ENCODE measurements around the gene SPATA9. TPM values are rescaled to one million over a fixed set of nuclear protein-coding genes. Genes with fewer than 3 reads are reported as not detected.

SPATA9 gene
- total and polyA plus RNA-seq, 9 of the 15 experiments (the other 6 are each of a cell fraction or from before 2014, with no cell fraction given): 0.16 to 5.5 (median 0.39) TPM; not detected in 3

DNA sequence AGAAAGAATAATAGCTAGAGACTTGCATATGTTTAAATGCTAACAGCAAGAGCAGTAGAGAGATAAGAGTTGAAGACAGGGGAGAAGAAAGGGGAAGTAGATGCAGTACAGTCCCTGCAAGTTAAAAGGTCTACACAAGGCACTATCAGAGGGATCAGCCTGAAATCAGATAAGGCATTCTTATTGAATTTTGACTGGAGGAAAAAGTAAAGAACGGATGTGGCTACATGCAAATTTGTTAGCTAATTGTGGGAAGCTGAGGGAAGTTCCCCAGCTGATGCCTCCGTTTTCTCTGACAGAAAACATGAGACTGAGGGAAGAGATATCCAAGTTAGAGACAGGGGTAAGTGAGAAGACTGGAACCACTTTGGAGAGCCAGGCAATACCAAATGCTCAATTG is 35.4 kb upstream of the SPATA9 start (continued):
- no peak for TF ChIP-seq HMGN3 (IDR thresholded peaks at IDR 0.05; ENCODE audit: borderline replicate concordance, extremely low read depth, insufficient read length, low read depth, low read length)
- TF ChIP-seq FOXP1 (CRISPR knock-in tag; IDR thresholded peaks at IDR 0.05): no peak
- TF ChIP-seq PCBP2 (IDR thresholded peaks at IDR 0.05; ENCODE audit: low read depth, low read length, poor library complexity, severe bottlenecking): no peak
- TF ChIP-seq MAFF (IDR thresholded peaks at IDR 0.05; ENCODE audit: low read length): no peak
- no peak for TF ChIP-seq ZNF316 (IDR thresholded peaks at IDR 0.05)
- no peak for TF ChIP-seq SNIP1 (IDR thresholded peaks at IDR 0.05; ENCODE audit: low read depth)
- peak; percentile 89 for TF ChIP-seq ARID1B (IDR thresholded peaks at IDR 0.05)
- no peak for TF ChIP-seq ZNF197 (CRISPR knock-in tag; IDR thresholded peaks at IDR 0.05; ENCODE audit: low read depth)
- peak; percentile 97 for TF ChIP-seq SOX6 (IDR thresholded peaks at IDR 0.05)
- TF ChIP-seq ZFX (CRISPR knock-in tag; IDR thresholded peaks at IDR 0.05): no peak
- TF ChIP-seq, protein P1, sequence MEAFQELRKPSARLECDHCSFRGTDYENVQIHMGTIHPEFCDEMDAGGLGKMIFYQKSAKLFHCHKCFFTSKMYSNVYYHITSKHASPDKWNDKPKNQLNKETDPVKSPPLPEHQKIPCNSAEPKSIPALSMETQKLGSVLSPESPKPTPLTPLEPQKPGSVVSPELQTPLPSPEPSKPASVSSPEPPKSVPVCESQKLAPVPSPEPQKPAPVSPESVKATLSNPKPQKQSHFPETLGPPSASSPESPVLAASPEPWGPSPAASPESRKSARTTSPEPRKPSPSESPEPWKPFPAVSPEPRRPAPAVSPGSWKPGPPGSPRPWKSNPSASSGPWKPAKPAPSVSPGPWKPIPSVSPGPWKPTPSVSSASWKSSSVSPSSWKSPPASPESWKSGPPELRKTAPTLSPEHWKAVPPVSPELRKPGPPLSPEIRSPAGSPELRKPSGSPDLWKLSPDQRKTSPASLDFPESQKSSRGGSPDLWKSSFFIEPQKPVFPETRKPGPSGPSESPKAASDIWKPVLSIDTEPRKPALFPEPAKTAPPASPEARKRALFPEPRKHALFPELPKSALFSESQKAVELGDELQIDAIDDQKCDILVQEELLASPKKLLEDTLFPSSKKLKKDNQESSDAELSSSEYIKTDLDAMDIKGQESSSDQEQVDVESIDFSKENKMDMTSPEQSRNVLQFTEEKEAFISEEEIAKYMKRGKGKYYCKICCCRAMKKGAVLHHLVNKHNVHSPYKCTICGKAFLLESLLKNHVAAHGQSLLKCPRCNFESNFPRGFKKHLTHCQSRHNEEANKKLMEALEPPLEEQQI (IDR thresholded peaks at IDR 0.05): peak; percentile 60; the same call in 1 of the 2 replicates
- peak; percentile 43 for TF ChIP-seq HDAC2 (IDR thresholded peaks at IDR 0.05)
- TF ChIP-seq BRD4 (IDR thresholded peaks at IDR 0.05): no peak
- peak in 1 of 2 experiments; percentile 63; a peak in 1 of 4 replicates for TF ChIP-seq TBL1XR1 (IDR thresholded peaks at IDR 0.05; ENCODE audit: low read length in 2 of 2)
- TF ChIP-seq U2AF2 (optimal IDR thresholded peaks at IDR 0.05; ENCODE audit: low read depth, low read length): no peak
- TF ChIP-seq MAFK (IDR thresholded peaks at IDR 0.05; ENCODE audit: low read length): no peak
- TF ChIP-seq ELF1 (tag; IDR thresholded peaks at IDR 0.05): peak; percentile 49; the same call in 1 of the 2 replicates
- peak; percentile 48; the same call in 1 of the 2 replicates for TF ChIP-seq ELF4 (CRISPR knock-in tag; IDR thresholded peaks at IDR 0.05)
- no peak for TF ChIP-seq YY1 (IDR thresholded peaks at IDR 0.05; ENCODE audit: borderline replicate concordance in 1 of 3, control insufficient read depth in 1 of 3, extremely low read depth in 1 of 3, insufficient read depth in 3 of 3, insufficient read length in 1 of 3, insufficient replicate concordance in 2 of 3, low read depth in 1 of 3, low read length in 2 of 3)
- TF ChIP-seq MLX (CRISPR knock-in tag; conservative IDR thresholded peaks at IDR 0.05): no peak
- TF ChIP-seq MTA2 (IDR thresholded peaks at IDR 0.05; ENCODE audit: low read depth): peak; percentile 52
- TF ChIP-seq ZNF384 (IDR thresholded peaks at IDR 0.05; ENCODE audit: low read depth, low read length): no peak
- TF ChIP-seq KLF1 (tag; IDR thresholded peaks at IDR 0.05): no peak
- TF ChIP-seq RAD21 (CRISPR knock-in tag; conservative IDR thresholded peaks at IDR 0.05 in 1 of 2, IDR thresholded peaks at IDR 0.05 in 1 of 2): peak; percentile 25 to 33; a peak in 1 of 4 replicates
- no peak for TF ChIP-seq ARHGAP35 (IDR thresholded peaks at IDR 0.05; ENCODE audit: partially characterized antibody)
- peak; percentile 42; the same call in 1 of the 2 replicates for TF ChIP-seq BHLHE40 (IDR thresholded peaks at IDR 0.05; ENCODE audit: low read length)
- TF ChIP-seq HNRNPH1 (optimal IDR thresholded peaks at IDR 0.05; ENCODE audit: low read depth, low read length): no peak
- TF ChIP-seq HDAC1 (IDR thresholded peaks at IDR 0.05): peak in 1 of 2 experiments; percentile 70; a peak in 2 of 4 replicates
